IPS-NIHi7 (cell line): ENCODE data around the gene FREM1.
"Not testable (repeated sequence)": the region's sequence is repeated elsewhere in the genome, so short reads cannot be mapped to it uniquely, and the experiment has no call there.

Source experiments
- DNase-seq: peaks from one replicate; pipeline ENCODE4 v3.0.0; 2012; ENCODE audit warnings: mixed read lengths; ENCODE audit errors: extremely low spot score

FREM1 gene, protein sequence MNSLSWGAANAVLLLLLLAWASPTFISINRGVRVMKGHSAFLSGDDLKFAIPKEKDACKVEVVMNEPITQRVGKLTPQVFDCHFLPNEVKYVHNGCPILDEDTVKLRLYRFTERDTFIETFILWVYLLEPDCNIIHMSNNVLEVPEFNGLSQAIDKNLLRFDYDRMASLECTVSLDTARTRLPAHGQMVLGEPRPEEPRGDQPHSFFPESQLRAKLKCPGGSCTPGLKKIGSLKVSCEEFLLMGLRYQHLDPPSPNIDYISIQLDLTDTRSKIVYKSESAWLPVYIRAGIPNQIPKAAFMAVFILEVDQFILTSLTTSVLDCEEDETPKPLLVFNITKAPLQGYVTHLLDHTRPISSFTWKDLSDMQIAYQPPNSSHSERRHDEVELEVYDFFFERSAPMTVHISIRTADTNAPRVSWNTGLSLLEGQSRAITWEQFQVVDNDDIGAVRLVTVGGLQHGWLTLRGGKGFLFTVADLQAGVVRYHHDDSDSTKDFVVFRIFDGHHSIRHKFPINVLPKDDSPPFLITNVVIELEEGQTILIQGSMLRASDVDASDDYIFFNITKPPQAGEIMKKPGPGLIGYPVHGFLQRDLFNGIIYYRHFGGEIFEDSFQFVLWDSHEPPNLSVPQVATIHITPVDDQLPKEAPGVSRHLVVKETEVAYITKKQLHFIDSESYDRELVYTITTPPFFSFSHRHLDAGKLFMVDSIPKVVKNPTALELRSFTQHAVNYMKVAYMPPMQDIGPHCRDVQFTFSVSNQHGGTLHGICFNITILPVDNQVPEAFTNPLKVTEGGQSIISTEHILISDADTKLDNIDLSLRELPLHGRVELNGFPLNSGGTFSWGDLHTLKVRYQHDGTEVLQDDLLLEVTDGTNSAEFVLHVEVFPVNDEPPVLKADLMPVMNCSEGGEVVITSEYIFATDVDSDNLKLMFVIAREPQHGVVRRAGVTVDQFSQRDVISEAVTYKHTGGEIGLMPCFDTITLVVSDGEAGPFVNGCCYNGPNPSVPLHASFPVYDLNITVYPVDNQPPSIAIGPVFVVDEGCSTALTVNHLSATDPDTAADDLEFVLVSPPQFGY (N-terminal part only)

DNA sequence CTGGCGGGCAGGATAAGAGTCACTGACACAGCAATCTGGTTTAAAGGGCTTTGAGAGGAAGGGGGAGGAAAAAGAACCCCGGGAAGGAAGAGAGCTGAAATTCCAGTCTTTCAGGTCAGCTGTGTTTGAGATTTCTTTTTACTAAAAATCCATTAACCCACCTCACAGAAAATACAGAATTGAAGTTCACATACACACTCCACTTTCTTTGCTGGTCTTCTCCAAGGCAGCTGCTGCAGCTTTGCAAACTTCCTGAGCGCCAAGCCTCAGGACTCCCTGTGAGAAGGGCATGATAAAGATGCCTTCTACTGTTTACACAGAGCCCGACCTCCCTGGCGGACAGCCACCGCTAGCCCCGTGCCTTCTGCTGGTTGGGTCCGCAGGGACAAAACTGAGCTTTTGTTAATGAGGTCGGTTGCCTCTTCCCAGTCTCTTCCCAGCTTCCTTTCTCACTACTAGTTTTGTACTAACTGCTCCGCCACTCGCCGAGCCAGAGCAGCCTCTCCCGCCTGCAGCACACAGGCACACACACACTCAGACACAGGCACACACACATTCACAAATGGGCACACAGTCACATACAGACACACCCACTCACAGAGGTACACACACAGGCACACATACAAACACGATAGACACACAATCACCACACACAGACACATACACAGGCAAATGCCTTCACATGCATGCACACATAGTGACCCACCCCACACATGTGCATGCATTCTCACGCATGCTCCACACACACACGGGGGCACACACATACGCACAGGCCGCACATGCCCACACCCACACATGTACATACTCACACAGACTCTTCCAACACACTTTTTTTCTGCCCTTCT, at the start of gene FREM1:
Gene FREM1 (minus strand): TSS at position 468 of the 845 bp plus-strand sequence. CDS start 41,451 bp downstream, outside the sequence.
- peak; percentile 74 for DNase-seq

DNA sequence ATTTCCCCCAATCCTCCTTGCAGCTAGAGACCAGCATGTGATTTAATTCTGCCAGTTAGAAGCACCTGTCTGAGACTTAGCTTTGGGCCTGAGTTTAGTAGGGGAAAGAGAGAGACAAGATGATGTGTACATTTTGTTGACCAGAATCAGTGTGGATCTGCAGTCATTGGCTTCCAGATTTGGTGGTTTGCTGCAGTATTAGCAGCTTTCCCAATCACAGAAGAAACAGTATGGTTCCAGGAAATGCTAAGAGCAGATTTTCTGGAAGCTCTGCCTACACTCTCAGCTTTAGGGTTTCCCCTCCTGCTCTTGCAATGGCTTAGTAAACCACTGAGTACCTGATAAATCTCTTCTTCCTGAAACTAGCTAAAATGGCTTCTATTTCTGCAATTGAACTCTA, 48.8 kb upstream of the FREM1 start:
- DNase-seq, result no peak

DNA sequence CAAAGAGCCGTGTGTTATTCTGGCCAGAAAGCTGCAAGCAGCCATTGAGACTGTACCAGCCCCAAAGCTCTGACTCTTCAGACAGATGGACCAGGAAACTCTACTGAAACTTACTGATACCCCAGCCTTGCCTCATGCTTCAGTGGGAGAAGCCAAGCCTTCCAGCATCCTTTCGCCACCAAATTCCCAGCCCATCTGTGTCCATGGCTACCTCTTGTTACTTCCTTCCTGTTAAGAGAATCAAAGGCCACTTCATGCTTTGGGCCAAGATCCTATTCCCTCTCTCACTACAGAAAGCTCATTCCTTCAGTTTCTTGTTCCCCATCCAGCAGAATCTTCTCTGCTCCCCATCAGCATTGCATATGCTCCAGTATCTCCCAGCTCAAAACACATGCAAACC, 46.9 kb upstream of the FREM1 start:
- no peak for DNase-seq

DNA sequence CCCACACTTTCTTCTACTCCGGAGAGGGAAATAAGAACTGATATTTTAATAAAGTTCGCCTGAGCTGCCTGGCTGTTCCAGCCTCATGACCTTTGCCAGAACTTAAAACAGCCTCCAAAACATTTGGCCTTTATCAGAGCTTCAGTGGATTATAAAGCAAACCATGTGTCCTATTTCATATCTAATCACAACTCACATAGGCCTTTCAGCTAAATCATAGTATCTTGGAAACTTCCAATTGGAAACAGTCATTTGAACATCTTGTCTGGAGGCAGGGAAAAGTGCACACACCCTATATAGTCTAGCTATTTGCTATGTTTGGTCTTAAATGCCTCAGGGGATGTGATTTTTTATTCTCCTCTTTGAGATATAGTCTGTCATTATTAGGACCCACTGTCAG, 46.0 kb upstream of the FREM1 start:
- no peak for DNase-seq

DNA sequence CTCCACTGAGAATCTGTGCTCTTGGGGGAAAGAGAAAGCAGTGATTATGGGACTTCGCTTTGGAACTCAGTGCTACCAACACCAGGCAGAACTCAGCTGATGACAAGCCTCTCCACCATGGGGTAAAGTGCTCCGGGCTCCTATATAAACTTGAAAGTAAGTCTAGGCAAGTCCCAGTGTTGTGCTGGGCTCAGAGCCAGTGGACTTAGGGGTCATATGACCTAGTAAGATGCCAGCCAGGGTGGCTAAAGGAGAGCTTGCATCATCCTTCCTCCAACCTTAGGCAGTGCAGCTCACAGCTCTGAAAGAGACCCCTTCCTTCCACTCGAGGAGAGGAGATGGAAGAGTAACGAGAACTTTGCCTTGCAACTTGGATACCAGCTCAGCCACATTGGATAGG, 35.1 kb upstream of the FREM1 start:
- DNase-seq, result no peak

DNA sequence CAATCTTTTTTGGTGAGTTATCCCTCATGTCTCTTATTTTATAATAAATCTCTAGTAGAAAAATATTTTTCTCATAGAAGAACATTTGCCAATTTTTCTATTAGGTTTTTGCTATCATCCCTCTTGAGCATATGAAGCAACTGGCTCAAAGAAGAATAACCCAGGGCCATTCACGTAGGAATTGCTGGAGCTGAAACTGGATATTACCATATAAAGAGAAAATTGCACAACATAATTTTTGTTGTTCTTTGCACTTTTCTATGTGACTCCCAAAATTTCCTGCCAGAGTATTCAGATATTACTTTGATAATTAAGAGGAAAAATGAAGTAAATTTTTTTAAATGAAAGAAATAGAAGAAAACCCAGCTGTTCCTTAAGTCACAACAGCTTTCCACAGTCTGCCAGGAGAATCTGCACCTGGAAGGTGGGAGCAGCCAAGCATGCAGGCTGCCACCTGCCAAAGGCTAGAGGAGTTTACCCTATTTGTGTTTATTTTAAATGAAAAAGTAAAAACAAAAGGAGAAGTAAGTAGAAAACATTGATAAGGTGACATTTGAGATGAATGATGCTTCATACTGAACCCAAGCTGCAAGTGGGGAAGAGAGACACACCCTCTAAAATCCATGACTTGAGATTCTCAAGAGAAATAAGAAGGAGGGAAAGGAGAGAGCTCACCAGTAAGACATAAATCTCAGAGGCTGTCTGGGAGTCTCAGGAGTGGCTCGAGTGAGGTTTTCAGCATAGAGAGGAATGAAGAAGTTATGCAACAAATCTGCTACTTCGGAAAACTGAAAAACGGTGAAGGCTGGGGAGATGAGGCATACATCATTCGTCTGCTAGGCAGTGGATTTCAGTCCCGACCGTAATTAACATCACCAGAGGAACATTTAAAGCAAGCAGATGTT, 31.5 kb upstream of the FREM1 start:
- DNase-seq, result no peak

DNA sequence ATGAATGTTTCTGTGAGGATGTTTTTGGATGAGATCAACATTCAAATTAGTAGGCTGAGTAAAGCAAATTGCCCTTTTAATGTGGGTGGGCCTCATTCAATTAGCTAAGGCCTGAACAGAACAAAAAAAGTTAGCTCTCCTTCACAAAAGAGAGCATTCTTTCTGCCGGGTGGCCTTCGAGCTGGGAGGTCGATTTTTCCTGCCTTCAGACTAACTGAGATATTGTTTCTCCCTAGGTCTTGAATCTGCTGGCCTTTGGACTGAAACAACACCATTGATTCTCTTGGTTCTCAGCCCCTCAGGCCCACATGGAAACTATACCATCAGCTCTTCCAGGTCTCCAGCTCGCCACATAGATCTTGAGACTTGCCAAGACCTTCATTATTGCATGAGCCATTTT, 29.1 kb upstream of the FREM1 start:
- no peak for DNase-seq

DNA sequence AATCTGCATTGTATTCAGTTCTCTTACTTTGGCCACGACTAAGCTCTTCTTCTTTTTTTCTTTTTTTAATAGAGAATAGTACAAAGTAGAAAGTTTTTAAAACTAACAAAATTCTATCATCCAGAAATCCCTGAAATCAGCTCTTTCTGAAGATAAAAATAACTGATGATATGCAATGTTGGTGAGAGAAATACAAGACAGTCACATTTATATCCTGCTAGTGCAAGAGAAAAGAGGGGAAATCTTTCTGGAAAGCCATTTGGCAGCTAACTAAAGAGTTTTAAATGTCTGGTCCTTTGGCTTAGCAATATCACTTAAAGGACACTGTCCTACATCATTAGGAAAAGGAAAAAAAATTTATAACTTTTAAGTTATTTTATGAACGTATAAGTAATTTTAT, 27.0 kb upstream of the FREM1 start:
- no peak for DNase-seq

DNA sequence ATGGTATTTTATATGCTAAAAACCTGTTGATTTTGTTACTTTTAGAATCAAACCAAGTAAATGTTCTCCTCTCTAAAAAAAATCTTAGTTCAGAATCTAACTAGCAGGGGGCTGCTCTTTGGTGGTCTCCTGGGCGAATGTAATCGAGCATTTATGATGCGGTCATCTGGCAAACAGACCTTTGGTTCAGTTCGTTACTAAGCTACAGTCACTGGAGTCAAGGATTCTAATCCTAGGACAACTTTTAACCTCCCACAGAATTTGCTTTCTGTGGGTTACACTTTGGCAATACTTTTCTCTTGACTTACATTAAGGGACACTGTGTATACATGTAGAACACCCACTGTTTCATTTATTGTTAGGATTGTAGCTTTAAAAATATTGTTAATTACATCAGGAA, 26.3 kb upstream of the FREM1 start:
- no peak for DNase-seq

DNA sequence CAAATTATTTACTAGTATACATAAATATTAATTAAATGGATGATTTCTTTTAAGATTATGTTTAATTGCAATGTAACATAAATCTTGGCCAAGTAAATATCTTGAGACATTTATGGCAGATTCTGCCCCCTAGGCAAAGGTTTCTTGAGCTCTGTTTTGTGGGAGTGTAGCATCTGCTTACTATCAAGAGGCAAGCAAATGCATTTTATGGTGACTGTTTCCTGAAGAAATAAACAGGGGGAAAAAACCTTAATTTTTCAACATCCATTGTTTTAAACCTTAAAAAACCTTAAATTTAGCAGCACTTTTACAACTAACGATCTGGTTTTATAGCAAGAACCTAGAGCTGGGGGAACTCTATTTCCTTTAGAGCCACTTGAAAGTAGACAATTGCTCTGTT, 25.7 kb upstream of the FREM1 start:
- DNase-seq, result no peak

DNA sequence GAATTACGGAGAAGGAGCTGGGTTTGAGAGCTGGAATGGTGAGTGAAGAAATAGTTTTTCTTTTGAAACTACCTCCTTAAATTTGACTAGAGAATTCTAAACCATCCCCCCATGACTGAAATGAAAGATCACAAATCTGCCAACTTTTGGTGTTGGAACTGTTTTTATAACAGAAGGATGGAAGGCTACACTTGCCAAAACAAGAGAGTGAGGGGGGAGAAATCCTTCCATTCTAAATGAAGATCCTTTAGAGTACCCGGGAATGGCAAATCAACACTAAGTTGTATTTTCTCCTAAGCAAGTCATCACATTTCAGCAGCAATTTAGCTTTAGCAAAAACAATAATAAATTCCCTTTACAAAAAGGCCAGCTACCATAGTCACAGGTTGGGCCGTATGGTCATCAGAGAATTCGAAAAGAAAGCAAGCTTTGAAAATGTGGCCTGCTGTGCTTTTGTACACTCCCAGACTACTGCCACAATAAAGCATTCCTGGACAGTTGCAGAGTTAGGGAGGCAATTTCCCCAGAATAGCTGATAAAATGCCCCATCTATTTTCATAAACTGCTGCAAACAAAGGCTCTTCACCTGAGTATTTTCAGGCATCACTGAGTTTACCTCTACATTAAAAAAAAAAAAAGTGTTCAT, 25.0 kb upstream of the FREM1 start:
- no peak for DNase-seq

DNA sequence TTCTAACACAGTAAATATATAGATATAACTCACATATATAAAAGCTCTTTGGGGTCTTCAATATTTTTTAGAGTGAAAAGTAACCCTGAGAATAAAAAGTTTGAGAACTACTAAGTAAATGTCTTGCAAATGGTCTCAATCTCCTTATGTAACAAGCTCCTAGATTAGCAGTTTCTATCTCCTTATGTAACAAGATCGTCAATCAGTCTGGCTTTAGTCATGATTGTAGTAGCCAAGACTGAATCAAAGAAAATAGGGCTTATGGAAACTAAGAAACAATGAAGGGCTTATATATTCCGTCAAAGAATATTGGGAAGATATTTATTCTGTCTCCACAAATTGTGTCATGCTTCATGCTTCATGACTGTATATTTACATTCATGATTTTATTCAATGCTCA, 22.4 kb upstream of the FREM1 start:
- DNase-seq, result no peak

DNA sequence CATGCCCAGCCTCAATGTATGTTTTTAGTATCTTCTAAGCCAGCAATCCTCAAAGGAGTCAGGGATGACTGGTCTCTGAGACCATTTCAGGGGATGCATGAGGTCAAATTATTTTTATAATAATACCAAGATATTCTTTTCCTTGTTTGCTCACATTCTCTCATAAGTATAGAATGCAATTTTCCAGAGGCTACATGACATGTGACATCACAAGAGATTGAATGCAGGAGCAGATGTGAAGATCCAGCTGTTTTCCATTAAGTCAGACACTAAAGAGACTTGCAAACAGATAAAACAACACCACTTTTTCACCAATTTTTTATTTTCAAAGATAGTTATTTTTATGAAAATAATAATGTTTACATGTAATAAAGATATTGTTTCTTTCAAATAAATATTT, 22.0 kb upstream of the FREM1 start:
- no peak for DNase-seq

DNA sequence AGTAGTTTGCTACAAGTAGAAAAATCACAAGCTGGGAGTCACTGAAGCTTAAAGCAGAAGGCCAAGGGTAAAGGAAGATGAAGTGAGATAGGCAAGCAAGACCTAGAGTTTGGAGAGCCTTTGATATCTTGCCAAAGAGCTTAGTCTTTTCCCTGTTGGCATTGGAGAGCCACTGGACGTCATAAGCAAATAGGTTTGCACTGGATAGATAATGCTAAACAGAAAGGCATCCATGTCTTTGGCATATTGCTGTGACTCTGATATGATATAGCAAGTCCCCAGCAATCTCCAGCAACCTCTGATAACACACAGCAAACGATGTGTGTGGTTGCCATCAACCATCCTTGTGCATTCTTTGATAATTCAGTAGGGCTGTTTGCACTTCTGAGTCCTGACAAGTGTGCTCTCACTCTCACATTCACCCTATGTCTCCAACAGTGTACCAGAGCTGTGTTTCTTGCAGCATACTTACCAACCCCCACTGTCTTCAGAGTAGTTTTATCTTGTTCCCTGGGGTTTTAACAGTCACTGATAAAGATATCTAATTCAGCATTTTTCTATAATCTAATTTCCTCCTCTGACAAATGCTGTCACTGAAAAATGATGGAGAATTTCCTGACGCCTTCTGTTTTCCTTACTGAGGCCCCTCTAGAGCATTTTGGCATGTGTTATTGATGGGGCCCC, 16.9 kb upstream of the FREM1 start:
- DNase-seq, result no peak

DNA sequence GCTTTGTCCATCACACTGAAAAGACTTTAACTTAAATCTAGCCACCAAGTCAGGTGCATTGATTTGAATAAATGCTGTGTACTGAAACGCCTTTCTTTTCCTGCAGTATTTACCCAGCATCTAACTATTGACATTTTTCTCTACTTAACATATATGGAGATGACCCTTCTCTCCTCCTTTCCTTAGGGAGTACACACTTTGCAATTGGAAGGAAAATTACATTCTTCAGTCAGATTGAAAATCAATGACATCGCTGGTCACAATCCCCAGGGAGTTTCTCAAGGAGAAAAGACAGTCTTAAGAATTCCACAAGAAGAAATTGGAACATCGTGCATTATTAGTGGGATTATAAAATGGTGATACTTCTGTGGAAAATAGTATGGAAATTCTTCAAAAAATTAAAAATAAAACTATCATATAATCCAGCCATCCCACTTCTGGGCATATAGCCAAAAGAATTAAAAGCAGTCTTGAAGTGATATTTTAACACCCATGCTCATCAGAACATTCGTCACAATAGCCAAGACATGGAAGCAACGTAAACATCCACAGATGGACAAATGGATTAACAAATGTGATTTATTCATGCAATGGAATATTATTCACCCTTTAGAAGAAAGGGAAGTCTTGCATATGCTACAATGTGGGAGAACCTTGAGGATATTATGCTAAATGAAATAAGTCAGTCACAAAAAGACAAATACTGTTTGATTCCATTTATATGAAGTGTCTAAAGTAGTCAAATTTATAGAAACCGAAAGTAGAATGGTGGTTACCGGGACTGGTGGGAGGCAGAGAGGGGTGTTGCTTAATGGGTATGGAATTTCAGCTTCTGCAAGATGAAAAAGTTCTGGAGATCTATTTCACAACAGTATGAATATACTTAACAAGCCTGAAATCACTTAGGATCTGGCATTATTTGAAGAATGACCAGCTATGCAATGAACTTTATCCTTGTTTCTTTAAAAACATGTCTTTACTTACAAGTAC, 14.3 kb upstream of the FREM1 start:
- no peak for DNase-seq

DNA sequence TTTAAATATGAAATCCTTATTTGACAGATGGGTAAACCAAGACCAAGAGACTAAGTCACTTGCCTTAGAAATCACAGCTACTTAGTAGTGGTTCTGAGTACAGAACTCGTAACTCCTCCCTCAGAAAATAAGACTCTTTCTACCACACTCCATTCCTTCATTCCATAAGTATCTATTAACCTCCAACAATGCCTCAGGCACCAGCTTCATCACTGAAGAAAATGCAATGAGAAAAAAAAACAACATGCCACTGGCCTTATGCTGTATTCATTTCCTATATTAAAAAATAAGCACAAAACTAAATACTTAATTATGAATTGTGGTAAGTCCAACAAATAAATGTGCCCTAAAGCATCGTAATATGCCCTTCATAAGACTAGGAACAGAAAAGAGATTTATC, 13.5 kb upstream of the FREM1 start:
- no peak for DNase-seq

DNA sequence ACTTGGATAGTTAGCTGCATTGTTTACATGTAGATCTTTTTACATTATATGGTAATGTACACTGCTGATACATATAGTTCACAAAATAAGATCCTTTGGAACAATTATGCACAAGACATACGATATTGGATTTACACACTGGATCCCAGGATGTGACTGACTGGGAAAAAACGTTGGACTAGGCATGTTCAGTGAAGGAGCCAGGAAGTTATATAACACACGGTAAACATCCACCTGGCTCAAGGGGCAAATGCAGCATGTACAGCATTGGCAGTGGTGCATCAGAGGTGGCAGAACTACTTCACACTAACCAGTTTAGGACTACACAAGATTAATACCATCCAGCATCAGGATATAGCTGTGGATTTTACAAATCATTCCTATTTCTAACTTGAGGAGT, 10.6 kb upstream of the FREM1 start:
- DNase-seq, result not testable (repeated sequence)

DNA sequence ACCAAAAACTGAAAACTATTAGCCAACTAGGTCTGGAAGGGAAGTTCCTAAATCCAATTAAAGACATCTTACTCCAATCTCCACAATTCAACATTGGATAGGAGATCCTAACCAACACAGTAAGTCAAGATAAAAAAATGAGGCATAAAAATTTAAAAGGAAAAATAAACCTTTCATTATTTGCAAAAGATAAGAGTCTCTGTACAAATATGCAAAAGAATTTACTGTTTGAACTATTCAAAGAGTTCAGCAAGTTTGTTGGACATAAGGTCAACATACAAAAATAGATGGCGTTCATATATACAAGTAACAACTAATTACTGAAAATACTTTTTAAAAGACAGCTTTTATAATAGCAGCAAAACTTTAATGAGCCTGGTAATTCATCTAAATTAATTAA, 3.1 kb upstream of the FREM1 start:
- DNase-seq, result no peak
